Suppressor macrophage (primary cell): ENCODE results near the gene EFL1.
A peak's percentile ranks its signal among the peaks of the same experiment; 100 is the strongest.
"Not testable (repeated sequence)": the region's sequence is repeated elsewhere in the genome, so short reads cannot be mapped to it uniquely, and the experiment has no call there.

Experiments
- DNase-seq, 4 experiments: peaks; one replicate each; pipeline ENCODE4 v3.0.0-alpha.2; 2020 to 2022

EFL1 gene

GRCh38 chr15:82275410-82275809, 12.9 kb upstream of the EFL1 start:
- no peak for DNase-seq

- no peak for DNase-seq
Observed at GRCh38 chr15:82272154-82272553, 9.6 kb upstream of the EFL1 start.

DNA sequence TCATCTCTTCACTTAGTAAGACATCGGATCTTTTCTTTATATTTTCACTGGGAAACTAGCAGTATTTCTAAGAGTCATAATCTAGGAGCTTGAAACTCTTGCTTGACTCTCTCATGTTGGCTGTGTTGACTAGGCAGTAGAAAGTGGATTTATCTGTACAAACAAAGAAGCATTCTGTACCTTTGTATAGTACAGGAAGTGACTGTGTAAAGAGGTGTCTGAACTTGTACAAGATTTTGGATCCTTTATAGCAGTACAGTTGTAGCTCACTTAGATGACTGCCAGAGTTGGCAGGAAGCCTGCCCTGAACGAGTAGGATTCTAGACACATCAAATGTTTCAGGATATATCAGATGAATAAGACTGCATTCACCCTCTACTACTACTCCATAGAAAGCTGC, 5.9 kb upstream of the EFL1 start:
- not testable (repeated sequence) for DNase-seq

DNA sequence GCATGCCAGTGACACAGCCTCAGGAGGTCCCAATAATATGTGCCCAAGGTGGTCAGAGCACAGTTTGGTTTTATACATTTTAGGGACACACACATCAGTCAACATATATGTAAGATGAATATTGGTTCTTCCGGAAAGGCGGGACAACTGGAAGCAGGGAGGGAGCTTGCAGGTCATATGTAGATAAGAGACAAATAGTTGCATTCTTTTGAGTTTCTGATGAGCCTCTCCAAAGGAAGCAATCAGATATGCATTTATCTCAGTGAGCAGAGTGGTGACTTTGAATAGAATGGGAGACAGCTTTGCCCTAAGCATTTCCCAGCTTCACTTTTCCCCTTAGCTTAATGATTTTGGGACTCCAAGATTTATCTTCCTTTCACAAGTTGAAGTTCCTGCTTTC, 4.6 kb upstream of the EFL1 start:
- not testable (repeated sequence) for DNase-seq

- no peak for DNase-seq
Observed at GRCh38 chr15:82263350-82263749, 816 bp upstream of the EFL1 start.

DNA sequence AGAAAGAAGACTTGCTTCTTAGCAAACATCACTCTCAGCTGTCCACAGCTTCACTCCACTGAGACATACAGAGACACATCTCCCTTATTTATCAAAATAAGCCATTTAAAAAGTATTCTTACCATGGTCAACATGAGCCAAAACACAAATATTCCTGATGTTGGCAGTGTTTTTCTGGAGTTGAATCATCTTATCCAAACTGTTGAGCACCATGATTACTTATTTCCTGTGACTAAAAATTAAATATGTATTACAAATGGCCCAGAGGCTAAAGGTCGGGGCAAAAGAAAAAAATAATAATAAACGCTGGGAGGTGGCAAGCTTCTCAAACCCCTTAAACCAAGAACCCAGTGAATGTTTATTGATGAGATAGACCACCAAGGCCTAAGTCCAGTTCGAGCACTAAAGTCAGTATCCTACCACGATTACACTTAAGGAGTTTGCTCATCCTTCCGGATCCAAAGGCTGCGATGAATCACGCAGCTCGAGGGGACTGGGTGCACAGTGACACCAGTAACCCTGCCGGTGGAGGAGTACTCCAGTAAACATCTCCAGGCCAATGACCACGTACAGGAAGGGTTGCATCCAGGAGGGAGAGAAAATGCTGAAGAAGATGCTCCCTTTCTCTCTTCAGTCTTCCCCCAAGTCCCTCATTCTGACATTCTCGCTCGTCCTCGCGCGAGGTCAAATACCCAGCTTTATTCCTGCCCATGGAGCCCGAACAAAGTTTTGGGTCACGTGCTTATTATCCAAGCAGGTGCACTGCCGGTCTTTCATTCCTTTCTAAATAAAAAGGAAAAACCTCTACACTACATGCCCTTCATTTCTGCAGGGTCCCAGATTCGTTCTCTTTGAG, 740 bp downstream of the EFL1 start:
- DNase-seq = peak; percentile 65 to 79 (median 69)

DNA sequence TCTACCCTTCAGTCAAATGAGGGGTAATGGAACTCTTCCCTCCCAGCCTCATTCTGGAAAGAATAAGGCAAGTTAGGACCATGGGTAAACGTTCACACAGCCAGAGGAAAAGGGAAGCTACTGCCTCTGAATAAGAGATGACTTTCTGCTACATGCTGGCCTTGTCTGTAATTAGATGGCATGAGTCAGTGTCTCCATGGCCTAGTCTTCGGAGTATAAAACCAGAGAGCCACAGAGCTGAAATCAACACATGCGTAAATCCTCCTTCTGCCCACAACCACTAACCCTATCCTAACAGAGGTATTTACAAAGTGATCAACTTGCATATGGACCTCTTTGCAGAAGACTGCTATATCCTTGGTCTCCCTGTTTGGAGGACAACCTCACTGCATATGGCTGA, 14.3 kb downstream of the EFL1 start:
- not testable (repeated sequence) for DNase-seq

GRCh38 chr15:82245956-82246355, 16.6 kb downstream of the EFL1 start:
- DNase-seq = not testable (repeated sequence)

GRCh38 chr15:82243644-82244043, 18.9 kb downstream of the EFL1 start:
- not testable (repeated sequence) for DNase-seq

DNA sequence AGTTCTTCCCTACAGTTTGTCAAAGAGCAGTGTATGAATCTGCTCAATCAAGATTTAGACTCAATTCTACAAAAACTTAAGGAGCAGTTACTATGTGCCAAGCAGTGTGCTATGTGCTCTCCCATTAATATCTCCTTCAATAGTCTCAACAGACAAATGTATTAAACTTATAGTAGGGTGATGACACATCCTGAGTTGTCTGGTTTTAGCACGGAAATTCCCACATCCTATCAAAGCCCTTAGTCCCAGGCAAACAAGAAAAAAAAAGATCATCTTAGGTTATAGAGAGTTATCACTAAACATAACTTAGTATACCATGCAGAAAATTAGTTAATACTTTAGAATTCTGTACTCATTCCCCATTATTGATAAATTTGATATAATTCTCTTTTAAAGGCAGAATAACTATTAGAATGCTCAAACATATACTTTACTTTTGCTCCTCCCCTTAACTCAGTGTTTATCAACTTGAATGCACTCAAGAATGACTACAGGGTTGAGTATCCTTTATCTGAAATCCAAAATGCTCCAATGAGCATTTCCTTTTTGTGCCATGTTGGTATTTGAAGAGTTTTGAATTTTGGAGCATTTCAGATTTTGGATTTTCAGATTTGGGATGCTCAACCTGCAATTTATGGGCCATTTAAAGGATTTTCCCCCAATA, 20.6 kb downstream of the EFL1 start:
- DNase-seq = not testable (repeated sequence)

DNA sequence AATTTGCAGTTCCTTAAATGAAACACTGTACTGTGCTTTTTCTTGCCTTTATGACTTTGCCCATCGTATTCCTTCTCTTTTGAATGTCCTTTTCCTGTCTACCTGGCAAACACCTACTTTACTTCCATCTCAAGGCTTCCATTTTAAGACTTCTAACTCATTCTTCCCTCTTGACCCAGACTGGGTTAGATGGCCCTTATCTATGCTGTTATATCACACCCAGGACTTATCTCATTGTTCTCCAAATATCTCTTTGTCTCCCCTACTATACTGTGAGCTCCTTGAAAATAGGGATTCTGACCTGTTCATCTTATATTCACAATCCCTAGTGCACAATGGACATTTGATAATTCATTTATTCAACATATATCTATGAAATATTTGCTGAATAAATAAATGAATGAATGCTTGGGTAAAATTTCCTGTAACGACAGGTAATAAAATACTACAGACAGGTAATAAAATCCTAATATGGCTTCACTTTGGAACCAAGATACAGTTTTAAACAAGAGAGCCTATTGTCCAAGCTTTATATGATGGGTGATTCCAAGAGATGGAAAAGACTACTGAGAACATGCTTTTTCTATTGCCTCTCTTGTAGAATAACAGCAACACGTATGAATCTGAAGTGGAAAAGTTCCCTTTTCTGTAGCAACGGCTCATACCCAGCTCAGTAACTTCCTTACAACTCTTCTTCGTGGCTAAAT, 22.7 kb downstream of the EFL1 start:
- DNase-seq = no peak

DNA sequence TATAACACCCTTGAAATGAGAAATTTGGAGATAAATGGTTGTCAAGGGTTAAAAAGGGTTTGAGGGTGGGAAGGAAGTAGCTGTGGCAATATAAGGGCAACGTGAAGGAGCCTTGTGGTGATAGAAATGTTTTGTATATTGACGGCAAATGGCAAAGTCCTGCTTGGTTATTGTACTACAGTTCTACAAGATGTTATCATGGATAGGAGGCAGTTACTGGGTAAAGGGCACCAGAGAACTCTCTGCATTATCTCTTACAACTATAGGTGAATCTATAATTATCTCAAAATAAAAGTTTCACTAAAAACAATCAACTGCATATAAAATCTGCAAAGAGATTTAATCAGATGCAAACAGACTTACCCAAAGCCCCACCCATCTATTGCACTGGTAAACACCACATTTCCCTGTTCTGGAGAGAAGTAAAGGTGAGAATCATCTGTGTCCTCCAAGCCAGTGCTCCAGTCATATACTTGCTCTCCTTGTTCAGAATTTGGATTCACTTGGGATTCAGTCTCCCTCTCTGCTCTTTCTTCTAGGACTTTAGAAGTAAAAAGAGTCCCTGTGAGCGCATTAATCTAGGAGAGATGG, 24.5 kb downstream of the EFL1 start:
- DNase-seq = not testable (repeated sequence)

GRCh38 chr15:82231842-82232241, 30.7 kb downstream of the EFL1 start:
- DNase-seq = no peak

GRCh38 chr15:82231233-82231632, 31.3 kb downstream of the EFL1 start:
- DNase-seq = no peak

GRCh38 chr15:82228750-82229149, 33.8 kb downstream of the EFL1 start:
- no peak for DNase-seq

GRCh38 chr15:82221535-82221934, 41.0 kb downstream of the EFL1 start:
- peak; percentile 58 to 74 (median 70) for DNase-seq

DNA sequence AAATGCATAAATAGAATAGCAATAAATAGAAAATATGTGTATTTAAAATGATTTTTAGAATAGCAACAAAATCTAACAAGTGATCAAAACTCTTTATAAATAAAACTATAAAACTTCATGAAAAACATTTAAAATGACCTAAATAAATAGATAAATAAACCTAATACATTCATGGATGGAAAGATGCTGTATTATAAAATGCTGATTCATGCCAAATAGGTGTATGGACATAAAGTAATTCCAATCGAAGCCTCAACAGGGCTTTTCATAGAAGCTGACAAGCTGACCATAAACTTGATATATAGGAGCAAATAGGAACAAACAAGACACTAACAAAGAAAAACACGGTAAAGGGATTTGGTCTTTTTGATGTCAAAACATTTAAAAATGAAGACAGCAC, 46.4 kb downstream of the EFL1 start:
- not testable (repeated sequence) for DNase-seq

DNA sequence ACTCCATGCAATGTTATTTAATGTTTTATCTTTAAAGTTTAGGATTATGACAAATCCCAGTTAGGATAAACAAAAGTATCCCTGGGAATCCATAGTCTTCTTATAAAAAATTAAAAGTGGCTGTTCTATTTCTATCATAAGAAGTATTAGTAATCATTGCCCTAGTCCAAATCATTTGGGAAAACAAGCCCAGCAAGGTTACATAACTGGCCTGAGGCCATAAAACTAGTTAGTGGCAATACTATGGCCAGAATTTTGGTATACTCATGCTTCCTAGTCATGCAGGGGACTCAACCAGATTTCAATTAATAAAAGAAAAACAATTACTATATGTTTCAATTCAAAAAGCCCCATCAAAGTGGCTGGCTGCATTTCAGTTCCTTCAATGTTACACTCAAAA, 50.3 kb downstream of the EFL1 start:
- DNase-seq = not testable (repeated sequence)

DNA sequence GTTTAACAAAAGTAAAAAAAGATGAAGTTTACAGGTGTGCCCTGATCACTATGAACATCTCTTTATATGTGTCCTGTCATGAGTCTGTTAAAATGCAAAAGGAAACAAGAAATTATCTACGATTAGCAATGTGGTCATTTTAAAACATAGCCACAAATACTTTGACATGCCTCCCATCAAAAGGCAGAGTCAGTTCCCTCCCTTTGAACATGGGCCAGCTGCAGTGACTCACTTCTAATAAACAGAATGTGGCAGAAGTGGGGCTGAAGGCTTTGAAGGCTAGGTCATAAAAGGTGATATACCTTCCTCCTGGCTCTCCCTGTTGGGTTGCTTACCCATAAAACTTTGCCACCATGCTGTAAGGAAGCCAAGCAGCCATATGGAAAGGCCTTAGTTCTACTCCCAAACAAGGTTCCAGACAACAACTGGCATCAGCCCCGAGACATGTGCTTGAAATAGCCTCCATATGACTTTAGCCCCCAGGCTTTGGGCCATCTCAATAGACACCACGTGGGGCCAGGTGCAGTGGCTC, 52.4 kb downstream of the EFL1 start:
- not testable (repeated sequence) for DNase-seq

DNA sequence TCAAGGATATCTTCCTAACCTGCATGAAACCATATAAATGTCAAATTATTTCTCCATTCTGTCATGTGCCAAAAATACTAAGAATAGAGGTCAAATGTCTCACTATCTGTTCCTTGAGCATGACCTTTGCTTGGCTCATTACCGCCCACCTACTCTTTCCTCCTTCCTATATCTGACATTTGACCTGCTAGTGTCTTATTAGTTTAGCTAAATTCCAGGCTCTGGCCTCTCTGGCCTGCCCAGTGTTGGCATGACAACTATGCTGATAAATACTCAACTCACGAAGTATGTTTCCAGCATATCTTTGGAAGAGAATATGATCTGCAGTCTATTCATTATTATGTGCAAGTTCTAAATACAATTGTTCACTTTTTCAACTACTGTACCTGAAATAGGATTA, 58.0 kb downstream of the EFL1 start:
- peak in 2 of 4 experiments; percentile 39 to 51 for DNase-seq

DNA sequence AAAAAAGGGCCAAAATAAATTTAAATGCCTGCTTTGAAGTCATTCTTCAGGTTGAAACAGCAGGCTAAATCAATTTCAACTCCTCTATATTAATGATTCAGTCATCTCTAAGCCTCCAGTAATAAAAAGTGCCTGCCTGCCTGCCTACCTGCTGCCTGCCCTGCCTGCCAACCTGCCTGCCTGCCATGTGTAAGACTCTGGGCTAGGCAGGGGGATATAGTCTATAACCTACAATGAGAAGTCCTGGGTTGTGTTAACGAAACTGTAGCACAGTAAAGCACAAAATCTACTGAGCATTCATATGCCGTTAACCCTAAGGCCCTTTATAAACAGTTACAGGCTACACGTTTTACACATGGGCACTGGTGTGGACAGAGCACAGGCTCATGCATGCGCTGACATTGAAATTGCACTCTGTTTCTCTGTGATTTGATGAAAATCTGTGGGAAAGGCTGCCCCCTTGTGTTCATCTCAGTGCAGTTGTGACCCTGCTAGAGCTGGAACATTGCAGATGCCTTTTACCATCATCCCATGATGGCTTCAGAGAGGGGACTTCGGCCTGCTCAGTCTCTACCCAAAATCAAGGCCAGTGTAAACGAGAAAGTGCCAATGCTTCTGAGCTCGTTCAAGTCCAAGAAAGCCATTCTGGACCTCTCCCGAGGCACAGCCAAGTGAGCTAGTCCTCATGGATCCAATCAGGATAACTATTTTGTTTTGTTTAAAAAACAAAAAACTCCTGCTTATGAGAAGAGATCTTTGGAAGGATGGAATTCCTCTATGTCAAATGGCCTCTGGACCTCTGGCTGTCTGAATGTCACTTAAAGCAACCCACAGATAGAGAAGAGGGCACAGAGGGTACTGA, 64.6 kb downstream of the EFL1 start:
- DNase-seq = peak; percentile 66 to 84 (median 74)

- no peak for DNase-seq
Observed at GRCh38 chr15:82196353-82196752, 66.2 kb downstream of the EFL1 start.
